ELR (cell line): ENCODE results near the gene MBD3L2B.
"Not testable (repeated sequence)": the region's sequence is repeated elsewhere in the genome, so short reads cannot be mapped to it uniquely, and the experiment has no call there.

Experiments used
- DNase-seq: peaks from one replicate; pipeline ENCODE4 v3.0.0-alpha.2; 2015; ENCODE audit warnings: low read depth

Gene MBD3L2B

GRCh38 chr19:7021331-7021730 is at the start of gene MBD3L2B:
TSS of gene MBD3L2B (minus strand) at chr19:7021431. CDS start at chr19:7021397, 34 bp downstream.
- DNase-seq, result not testable (repeated sequence)

GRCh38 chr19:7069904-7070226 is 48.6 kb upstream of the MBD3L2B start:
- DNase-seq, result peak; percentile 33

GRCh38 chr19:7069042-7069903 is 48.0 kb upstream of the MBD3L2B start, which contains the start of gene ZNF557:
TSS of gene ZNF557 (plus strand) at chr19:7069703. CDS start at chr19:7075075, 5,372 bp downstream.
- DNase-seq, result peak; percentile 98

GRCh38 chr19:7068599-7068998 is 47.4 kb upstream of the MBD3L2B start:
- no peak for DNase-seq

- DNase-seq, result peak; percentile 49
Observed at GRCh38 chr19:7067716-7068115, 46.5 kb upstream of the MBD3L2B start.

- peak; percentile 22 for DNase-seq
Observed at GRCh38 chr19:7067122-7067521, 45.9 kb upstream of the MBD3L2B start.

- DNase-seq, result no peak
Observed at GRCh38 chr19:7063764-7064418, 42.7 kb upstream of the MBD3L2B start.

- DNase-seq, result no peak
Observed at GRCh38 chr19:7063339-7063738, 42.1 kb upstream of the MBD3L2B start.

GRCh38 chr19:7059977-7060376 is 38.7 kb upstream of the MBD3L2B start:
- not testable (repeated sequence) for DNase-seq

- not testable (repeated sequence) for DNase-seq
Observed at GRCh38 chr19:7058576-7058975, 37.3 kb upstream of the MBD3L2B start, which contains the start of gene MBD3L3. TSS of gene MBD3L3 (minus strand) at chr19:7058676. CDS start at chr19:7058605, 71 bp downstream.

- not testable (repeated sequence) for DNase-seq
Observed at GRCh38 chr19:7056371-7056770, 35.1 kb upstream of the MBD3L2B start.

GRCh38 chr19:7055679-7056078 is 34.4 kb upstream of the MBD3L2B start:
- not testable (repeated sequence) for DNase-seq

- not testable (repeated sequence) for DNase-seq
Observed at GRCh38 chr19:7054635-7055368, 33.6 kb upstream of the MBD3L2B start.

- DNase-seq, result not testable (repeated sequence)
Observed at GRCh38 chr19:7052896-7053295, 31.7 kb upstream of the MBD3L2B start.

GRCh38 chr19:7051421-7051820 is 30.2 kb upstream of the MBD3L2B start:
- DNase-seq, result not testable (repeated sequence)

- DNase-seq, result not testable (repeated sequence)
Observed at GRCh38 chr19:7049021-7049420, 27.8 kb upstream of the MBD3L2B start, which contains the start of gene MBD3L2. TSS of gene MBD3L2 (plus strand) at chr19:7049321. CDS start at chr19:7049374, 53 bp downstream.

- not testable (repeated sequence) for DNase-seq
Observed at GRCh38 chr19:7041563-7041962, 20.3 kb upstream of the MBD3L2B start.

GRCh38 chr19:7040079-7040478 is 18.8 kb upstream of the MBD3L2B start, which contains the start of gene MBD3L4:
TSS of gene MBD3L4 (minus strand) at chr19:7040179. CDS start at chr19:7040144, 35 bp downstream.
- not testable (repeated sequence) for DNase-seq

GRCh38 chr19:7030278-7030677 is 9.0 kb upstream of the MBD3L2B start, which contains the start of gene MBD3L5:
TSS of gene MBD3L5 (plus strand) at chr19:7030578. CDS start at chr19:7030612, 34 bp downstream.
- not testable (repeated sequence) for DNase-seq

- DNase-seq, result not testable (repeated sequence)
Observed at GRCh38 chr19:7028790-7029189, 7.6 kb upstream of the MBD3L2B start.

GRCh38 chr19:7018828-7019227 is 2.4 kb downstream of the MBD3L2B start:
- DNase-seq, result no peak

- peak; percentile 51 for DNase-seq
Observed at GRCh38 chr19:7013678-7014077, 7.6 kb downstream of the MBD3L2B start.
